Measurements from ENCODE around the gene HS6ST3. TPM values are rescaled to one million over a fixed set of nuclear protein-coding genes. Genes with fewer than 3 reads are reported as not detected.

The HS6ST3 gene
- total RNA-seq, 2 experiments from 2014 or later, result not detected

DNA sequence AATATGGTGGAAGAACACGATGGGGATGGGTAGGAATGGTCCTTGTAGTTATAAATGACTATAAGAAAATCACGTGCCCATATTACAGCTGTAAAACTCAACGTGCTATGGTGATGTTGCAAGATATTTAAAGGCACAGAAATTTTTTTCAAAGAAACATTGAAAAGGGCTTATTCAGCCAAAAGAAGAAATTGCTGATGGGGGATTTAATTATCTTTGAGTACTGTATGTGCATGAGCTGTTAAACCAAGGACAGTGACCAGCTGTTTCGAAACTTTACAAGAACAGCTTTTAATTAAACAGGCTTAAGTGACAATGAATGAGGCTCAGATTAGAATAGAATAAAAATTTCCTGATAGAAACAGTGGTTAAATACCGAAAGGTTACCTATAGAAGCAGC, 339.0 kb downstream of the HS6ST3 start:
- H3K27ac Mint-ChIP-seq, result no peak overlapping the region
- H3K36me3 Mint-ChIP-seq (ENCODE audit: low read depth), result no peaks in the 10 kb centered on the region
- H3K4me3 Mint-ChIP-seq, result no peak overlapping the region
- no peaks in the 10 kb centered on the region for H3K27me3 Mint-ChIP-seq
- no peak for DNase-seq
- CTCF ChIA-PET, result no interaction called here
- no peaks in the 10 kb centered on the region for H3K4me1 Mint-ChIP-seq (ENCODE audit: low read depth)
- TF ChIP-seq, protein P1, sequence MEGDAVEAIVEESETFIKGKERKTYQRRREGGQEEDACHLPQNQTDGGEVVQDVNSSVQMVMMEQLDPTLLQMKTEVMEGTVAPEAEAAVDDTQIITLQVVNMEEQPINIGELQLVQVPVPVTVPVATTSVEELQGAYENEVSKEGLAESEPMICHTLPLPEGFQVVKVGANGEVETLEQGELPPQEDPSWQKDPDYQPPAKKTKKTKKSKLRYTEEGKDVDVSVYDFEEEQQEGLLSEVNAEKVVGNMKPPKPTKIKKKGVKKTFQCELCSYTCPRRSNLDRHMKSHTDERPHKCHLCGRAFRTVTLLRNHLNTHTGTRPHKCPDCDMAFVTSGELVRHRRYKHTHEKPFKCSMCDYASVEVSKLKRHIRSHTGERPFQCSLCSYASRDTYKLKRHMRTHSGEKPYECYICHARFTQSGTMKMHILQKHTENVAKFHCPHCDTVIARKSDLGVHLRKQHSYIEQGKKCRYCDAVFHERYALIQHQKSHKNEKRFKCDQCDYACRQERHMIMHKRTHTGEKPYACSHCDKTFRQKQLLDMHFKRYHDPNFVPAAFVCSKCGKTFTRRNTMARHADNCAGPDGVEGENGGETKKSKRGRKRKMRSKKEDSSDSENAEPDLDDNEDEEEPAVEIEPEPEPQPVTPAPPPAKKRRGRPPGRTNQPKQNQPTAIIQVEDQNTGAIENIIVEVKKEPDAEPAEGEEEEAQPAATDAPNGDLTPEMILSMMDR (IDR thresholded peaks at IDR 0.05), result no peak
- intact Hi-C loops (cut with micrococcal nuclease), result no loop called here
- POLR2A ChIA-PET, result no interaction called here
- no peak for ATAC-seq
- peaks cover 3% of the 10 kb centered on the region for H3K9me3 Mint-ChIP-seq

DNA sequence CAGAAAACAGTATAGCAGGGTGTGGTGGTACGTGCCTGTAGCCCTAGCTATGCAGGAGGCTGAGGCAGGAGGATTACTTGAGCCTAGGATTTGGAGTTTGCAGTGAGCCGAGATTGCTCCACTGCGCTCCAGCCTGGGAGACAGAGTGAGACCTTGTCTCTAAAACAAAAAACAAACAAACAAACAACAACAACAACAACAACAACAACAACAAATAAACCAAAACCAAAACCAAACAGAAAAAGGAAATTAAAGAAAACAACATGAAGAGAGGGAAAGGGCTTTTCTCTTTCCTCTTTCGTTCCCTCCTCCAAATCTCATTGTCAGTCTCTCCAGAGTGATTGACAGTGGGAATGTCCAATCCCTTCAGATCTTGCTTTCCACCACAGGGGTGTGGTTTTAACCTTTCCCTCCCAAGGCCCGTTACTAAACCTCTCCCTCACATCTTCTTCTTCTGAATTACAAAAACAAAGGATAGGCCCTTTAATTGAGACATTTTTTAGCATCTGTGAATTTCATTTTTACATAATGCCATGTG, 341.2 kb downstream of the HS6ST3 start:
- DNase-seq (no peak), ATAC-seq (no peak)
- Mint-ChIP-seq H3K27ac (no peak overlapping the region), H3K9me3 (peaks cover 3% of the 10 kb centered on the region), H3K4me1 (ENCODE audit: low read depth) (no peaks in the 10 kb centered on the region), H3K4me3 (no peak overlapping the region), H3K36me3 (ENCODE audit: low read depth) (no peaks in the 10 kb centered on the region), H3K27me3 (no peaks in the 10 kb centered on the region)
- ChIA-PET POLR2A (no interaction called here), CTCF (no interaction called here)
- intact Hi-C loops (cut with micrococcal nuclease), result no loop called here
- TF ChIP-seq, protein P1 (IDR thresholded peaks at IDR 0.05), result no peak

DNA sequence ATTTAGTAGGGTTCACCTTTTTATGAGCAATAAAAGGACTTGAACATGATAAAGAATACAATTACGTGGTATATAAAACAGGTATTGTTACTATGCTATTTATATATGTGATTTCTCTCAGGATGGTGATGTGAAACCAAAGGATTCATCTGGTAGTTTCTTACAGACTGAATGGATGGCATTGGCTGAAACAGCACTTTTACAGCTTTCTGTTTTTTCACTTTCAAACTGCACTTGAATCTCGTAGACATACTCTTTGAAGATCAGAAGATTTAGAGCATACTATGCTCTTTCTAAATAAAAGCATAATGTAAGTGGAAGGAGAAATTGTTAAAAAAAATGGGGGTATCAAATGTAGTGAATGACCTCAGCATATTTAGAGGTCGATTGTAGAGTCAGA, 354.8 kb downstream of the HS6ST3 start:
- POLR2A ChIA-PET, result no interaction called here
- H3K27ac Mint-ChIP-seq, result no peak overlapping the region
- no peaks in the 10 kb centered on the region for H3K27me3 Mint-ChIP-seq
- peaks cover 4% of the 10 kb centered on the region for H3K9me3 Mint-ChIP-seq
- TF ChIP-seq, protein P1 (IDR thresholded peaks at IDR 0.05), result no peak
- H3K36me3 Mint-ChIP-seq (ENCODE audit: low read depth), result no peaks in the 10 kb centered on the region
- CTCF ChIA-PET, result no interaction called here
- H3K4me3 Mint-ChIP-seq, result no peak overlapping the region
- DNase-seq, result no peak
- no peak for ATAC-seq
- H3K4me1 Mint-ChIP-seq (ENCODE audit: low read depth), result no peaks in the 10 kb centered on the region
- intact Hi-C loops (cut with micrococcal nuclease), result no loop called here

DNA sequence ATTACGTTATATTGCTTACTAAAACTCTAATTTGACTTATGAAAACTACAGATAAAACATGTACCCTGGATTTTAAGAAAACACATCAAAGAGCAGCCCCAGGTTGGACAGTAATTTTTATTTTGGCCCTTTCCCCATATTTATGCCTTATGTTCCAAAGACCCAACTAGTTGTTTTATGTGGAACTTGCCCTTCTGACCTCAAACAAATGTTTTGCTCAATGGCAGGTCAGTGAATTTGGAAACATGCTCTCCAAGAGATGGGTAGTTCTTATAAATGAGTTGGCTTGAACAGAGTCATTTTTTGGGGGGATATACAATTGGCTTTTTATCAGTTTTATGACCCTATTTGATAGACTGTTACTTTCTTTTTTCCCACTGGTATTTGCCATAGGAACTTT, 360.0 kb downstream of the HS6ST3 start:
- Mint-ChIP-seq H3K4me3 (no peak overlapping the region), H3K9me3 (peaks cover 1% of the 10 kb centered on the region), H3K27me3 (no peaks in the 10 kb centered on the region), H3K4me1 (ENCODE audit: low read depth) (no peaks in the 10 kb centered on the region), H3K27ac (no peak overlapping the region), H3K36me3 (ENCODE audit: low read depth) (no peaks in the 10 kb centered on the region)
- TF ChIP-seq, protein P1 (IDR thresholded peaks at IDR 0.05), result no peak
- intact Hi-C loops (cut with micrococcal nuclease), result no loop called here
- DNase-seq (no peak), ATAC-seq (no peak)
- POLR2A ChIA-PET, result no interaction called here
- CTCF ChIA-PET, result no interaction called here

DNA sequence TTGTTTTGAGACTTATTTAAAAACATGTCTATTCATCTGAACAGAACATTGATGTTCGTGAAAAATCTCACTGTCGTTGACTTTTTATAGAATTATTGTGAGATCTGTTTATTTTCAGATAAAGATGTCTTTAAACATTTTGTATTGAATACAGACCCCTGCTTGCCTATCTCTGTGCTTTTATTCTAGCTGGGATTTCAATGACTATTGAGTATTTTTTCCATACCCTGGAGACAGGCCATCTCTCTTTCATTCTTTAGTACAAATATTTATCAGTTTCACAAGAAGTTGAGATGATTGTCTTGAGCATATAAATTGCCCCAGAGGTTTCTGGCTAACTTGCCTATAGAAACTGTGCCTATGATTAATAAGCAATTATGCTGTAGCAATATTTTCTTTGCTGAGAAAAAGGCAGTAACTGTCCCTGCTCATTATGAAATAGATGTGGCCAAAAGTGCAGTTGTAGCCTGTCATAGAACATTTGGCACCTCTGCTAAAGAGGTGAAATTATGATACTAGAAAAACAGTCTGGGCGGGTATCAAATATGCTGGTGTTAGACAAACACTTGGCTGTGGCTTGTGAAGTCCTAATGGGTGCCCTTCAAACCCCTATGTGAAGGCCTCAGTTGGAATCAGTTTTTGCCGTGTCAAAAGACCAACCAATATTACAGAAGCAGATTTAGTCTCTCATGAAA, 360.6 kb downstream of the HS6ST3 start:
- CTCF ChIA-PET, result no interaction called here
- POLR2A ChIA-PET, result no interaction called here
- Mint-ChIP-seq H3K4me3 (no peak overlapping the region), H3K9me3 (peaks cover 1% of the 10 kb centered on the region), H3K4me1 (ENCODE audit: low read depth) (no peaks in the 10 kb centered on the region), H3K27me3 (no peaks in the 10 kb centered on the region), H3K27ac (no peak overlapping the region), H3K36me3 (ENCODE audit: low read depth) (no peaks in the 10 kb centered on the region)
- DNase-seq, result no peak
- TF ChIP-seq, protein P1 (IDR thresholded peaks at IDR 0.05), result no peak
- intact Hi-C loops (cut with micrococcal nuclease), result no loop called here
- no peak for ATAC-seq
